ENCODE data around the gene CDC45.

CDC45 gene

GRCh38 chr22:19479355-19480172 is at the start of gene CDC45:
TSS of gene CDC45 (plus strand) at chr22:19479920. CDS start at chr22:19479969, 49 bp downstream.
- H3K27me3 Mint-ChIP-seq (ENCODE audit: low read depth, poor library complexity): peaks cover 3% of the 10 kb centered on the region

GRCh38 chr22:19429950-19430889 is 49.5 kb upstream of the CDC45 start:
- Mint-ChIP-seq H3K36me3 (ENCODE audit: low read depth) (peaks cover 29% of the 10 kb centered on the region), H3K27ac (peak overlapping the region; percentile 64), H3K27me3 (ENCODE audit: low read depth, poor library complexity) (no peaks in the 10 kb centered on the region), H3K4me1 (peaks cover 37% of the 10 kb centered on the region), H3K4me3 (peak overlapping the region; percentile 93), H3K9me3 (no peaks in the 10 kb centered on the region)
- peak; percentile 34 for DNase-seq
- no peak for TF ChIP-seq CTCF (IDR thresholded peaks at IDR 0.05)

More at GRCh38 chr22:19479355-19480172, at the start of gene CDC45:
- Mint-ChIP-seq H3K9me3 (no peaks in the 10 kb centered on the region), H3K27ac (peak within 1 kb of the TSS; percentile 100), H3K4me1 (peaks cover 31% of the 10 kb centered on the region), H3K36me3 (ENCODE audit: low read depth) (peaks cover 6% of the 10 kb centered on the region), H3K4me3 (peak within 1 kb of the TSS; percentile 99)
- peak; percentile 90 for DNase-seq
- no peak for TF ChIP-seq CTCF (IDR thresholded peaks at IDR 0.05)

- TF ChIP-seq CTCF (IDR thresholded peaks at IDR 0.05): peak; percentile 28
- H3K9me3 Mint-ChIP-seq: no peaks in the 10 kb centered on the region
- peak overlapping the region; percentile 93 for H3K4me3 Mint-ChIP-seq
- H3K27me3 Mint-ChIP-seq (ENCODE audit: low read depth, poor library complexity): no peaks in the 10 kb centered on the region
- H3K36me3 Mint-ChIP-seq (ENCODE audit: low read depth): peaks cover 34% of the 10 kb centered on the region
- peaks cover 38% of the 10 kb centered on the region for H3K4me1 Mint-ChIP-seq
- no peak for DNase-seq
- peak overlapping the region; percentile 64 for H3K27ac Mint-ChIP-seq
Measured at GRCh38 chr22:19430890-19431541, 48.7 kb upstream of the CDC45 start.

- peak within 1 kb of the TSS; percentile 98 for H3K27ac Mint-ChIP-seq
- no peak for TF ChIP-seq CTCF (IDR thresholded peaks at IDR 0.05)
- no peaks in the 10 kb centered on the region for H3K9me3 Mint-ChIP-seq
- H3K27me3 Mint-ChIP-seq (ENCODE audit: low read depth, poor library complexity): no peaks in the 10 kb centered on the region
- H3K4me1 Mint-ChIP-seq: peaks cover 41% of the 10 kb centered on the region
- DNase-seq: peak; percentile 90
- peaks cover 30% of the 10 kb centered on the region for H3K36me3 Mint-ChIP-seq (ENCODE audit: low read depth)
- H3K4me3 Mint-ChIP-seq: peak within 1 kb of the TSS; percentile 93
Measured at GRCh38 chr22:19431649-19432132, 48.0 kb upstream of the CDC45 start, which contains the start of gene HIRA. TSS of gene HIRA (minus strand) at chr22:19431733. CDS start at chr22:19431476, 257 bp downstream.

GRCh38 chr22:19432133-19432851 is 47.4 kb upstream of the CDC45 start, which contains the start of gene MRPL40:
TSS of gene MRPL40 (plus strand) at chr22:19432545. CDS start at chr22:19432555, 10 bp downstream.
- Mint-ChIP-seq H3K27ac (peak within 1 kb of the TSS; percentile 98), H3K9me3 (no peaks in the 10 kb centered on the region), H3K27me3 (ENCODE audit: low read depth, poor library complexity) (no peaks in the 10 kb centered on the region), H3K36me3 (ENCODE audit: low read depth) (peaks cover 26% of the 10 kb centered on the region), H3K4me1 (peaks cover 44% of the 10 kb centered on the region), H3K4me3 (peak within 1 kb of the TSS; percentile 93)
- TF ChIP-seq CTCF (IDR thresholded peaks at IDR 0.05): no peak
- peak; percentile 92 for DNase-seq

All from nephron progenitor cell (in vitro differentiated cells).